ENCODE measurements around the gene CUZD1.
A peak's percentile ranks its signal among the peaks of the same experiment; 100 is the strongest.

The CUZD1 gene

DNA sequence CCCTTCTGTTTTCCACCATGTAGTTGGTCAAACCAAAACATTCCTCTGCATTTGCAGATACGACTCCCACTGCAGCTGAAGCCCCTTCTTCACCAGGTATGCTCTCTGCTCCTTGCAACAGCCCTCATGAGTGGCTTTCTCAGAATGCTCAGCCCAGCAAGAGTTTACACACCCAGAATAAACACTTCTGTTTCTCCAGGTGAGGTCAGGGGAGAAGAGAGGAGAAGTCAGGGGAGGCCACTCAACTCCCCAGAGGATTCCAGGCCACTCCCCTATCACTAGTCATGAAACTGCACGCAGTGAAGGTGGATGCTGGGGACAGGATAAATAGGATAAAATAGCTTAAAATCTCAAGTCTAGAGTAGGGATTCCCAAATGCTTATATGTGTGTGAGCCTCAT is 31.2 kb downstream of the CUZD1 start:
- DNase-seq (ENCODE audit: low spot score) = no peak

- DNase-seq (ENCODE audit: low spot score) = no peak
Measured at GRCh38 chr10:122812751-122813150, 32.9 kb downstream of the CUZD1 start.

- DNase-seq (ENCODE audit: low spot score) = no peak
Measured at GRCh38 chr10:122802282-122802681, 43.4 kb downstream of the CUZD1 start.

DNA sequence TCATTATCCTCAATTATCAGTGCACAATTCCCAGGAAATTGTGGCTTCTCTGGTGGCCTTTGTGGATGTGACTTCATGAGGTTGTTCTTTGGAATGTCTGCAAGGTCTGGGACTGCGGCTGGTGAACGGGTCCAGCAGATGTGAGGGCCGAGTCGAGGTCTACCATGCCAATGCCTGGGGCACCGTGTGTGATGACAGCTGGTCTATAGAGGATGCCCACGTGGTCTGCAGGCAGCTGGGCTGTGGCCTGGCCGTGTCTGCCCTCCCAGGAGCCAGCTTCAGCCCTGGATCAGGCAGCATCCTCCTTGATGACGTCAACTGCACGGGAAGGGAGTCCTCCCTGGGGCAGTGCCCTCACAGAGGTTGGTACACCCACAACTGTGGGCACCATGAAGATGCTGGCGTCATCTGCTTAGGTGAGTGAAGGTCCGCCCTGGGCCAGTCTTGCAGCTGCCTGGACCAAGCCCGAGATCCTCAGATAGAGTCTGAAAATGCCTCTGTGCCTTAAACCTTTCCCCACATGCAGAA is 46.9 kb downstream of the CUZD1 start:
- DNase-seq (ENCODE audit: low spot score) = no peak

DNA sequence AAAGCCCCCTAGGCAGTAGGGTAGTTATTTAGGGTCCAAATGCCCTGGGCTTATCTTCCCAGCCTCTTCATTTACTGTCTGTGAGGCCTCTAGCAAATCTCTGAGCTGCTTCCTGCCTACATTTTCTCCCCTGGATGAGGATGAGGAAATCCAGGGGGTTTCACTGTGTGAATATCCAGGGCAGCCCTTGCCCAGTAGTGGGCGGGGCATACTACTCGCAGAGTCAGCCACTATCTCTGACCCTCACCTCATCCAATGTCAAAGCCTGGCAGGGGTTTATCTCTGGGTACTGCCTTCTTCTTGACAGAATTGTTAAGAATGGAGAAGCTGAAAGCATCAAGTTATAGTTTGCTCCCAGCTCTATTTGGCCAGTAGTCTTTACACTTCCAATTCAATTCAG is 48.9 kb downstream of the CUZD1 start:
- no peak for DNase-seq (ENCODE audit: low spot score)

DNA sequence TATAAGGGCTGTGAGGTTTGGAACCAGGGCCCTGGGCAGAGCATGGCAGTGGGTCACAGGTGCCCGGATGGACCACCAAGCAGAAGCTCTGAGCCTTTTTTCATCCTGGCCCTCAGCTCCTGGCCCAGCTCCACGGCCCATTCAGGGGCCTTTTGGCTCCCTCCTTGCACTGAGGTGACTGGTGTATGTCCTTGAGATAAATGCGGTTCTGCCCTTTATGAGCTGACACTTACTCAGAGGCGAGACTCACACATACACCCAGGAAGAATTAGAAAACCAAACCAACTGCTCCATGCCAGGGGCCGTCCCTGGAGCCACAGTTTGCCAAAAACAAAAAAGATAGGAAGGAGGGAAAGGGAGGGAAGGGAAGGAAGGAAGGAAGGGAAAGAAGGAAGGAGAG is 49.7 kb downstream of the CUZD1 start:
- no peak for DNase-seq (ENCODE audit: low spot score)

DNA sequence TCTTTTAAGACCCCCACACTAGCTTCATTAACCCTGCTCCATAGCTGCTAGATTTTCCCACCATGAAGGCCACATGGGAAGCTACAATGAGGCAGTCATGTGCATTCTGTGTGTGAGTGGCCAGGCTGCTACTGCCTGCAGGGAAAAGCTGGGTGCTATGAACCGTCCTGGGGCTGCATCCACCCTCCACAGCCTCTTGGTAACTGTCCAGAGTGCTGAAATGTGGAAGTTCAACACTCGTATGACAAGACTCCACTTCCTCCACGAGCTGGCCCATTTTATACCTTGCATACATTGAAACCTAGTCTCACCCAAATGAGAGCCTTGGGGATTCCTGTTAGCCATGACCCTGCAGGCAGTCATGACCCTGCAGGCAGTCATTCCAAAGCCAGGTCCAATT is 59.4 kb downstream of the CUZD1 start:
- DNase-seq (ENCODE audit: low spot score) = peak; percentile 44

DNA sequence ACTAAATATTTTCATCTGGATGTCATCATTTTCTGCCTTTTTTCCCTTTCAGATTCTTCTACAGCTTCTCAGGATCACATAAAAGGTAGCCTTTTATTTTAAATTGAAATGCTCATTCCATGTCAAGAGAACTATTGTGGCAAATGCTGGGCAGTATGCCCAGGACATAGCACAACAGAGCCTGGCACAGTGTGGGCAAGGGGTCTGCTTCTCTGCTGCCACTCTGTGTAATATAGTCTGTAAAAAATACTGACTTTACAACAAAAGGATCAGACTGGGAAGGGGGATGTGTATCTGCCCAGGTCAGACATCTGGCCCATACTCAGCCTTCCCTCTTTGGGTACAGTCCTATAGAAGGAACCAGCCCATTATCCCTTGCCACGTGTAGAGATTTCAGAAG is 62.7 kb downstream of the CUZD1 start:
- DNase-seq (ENCODE audit: low spot score) = no peak

All from RKO (cell line).